ENCODE results near the gene COG2.

COG2 gene

DNA sequence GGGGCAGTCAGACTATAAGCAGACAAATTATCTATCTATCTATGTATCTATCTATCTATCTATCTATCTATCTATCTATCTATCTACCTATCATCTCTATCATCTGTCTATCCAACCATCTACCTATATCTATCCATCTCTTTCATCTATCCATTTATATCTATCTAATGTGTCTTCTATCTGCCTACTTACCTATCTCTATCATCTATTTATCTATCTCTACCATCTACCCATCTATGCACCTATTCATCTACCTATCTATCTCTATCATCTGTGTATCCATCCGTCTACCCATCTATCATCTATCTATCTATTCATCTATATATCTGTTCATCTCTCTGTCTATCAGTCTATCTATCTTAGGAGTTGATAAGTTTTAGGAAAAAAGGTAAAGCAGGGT lies 10.8 kb upstream of the COG2 start:
- TF ChIP-seq CTCF (IDR thresholded peaks at IDR 0.05; ENCODE audit: extremely low read depth, missing control alignments), result no peak
- DNase-seq (ENCODE audit: low spot score), result no peak

DNA sequence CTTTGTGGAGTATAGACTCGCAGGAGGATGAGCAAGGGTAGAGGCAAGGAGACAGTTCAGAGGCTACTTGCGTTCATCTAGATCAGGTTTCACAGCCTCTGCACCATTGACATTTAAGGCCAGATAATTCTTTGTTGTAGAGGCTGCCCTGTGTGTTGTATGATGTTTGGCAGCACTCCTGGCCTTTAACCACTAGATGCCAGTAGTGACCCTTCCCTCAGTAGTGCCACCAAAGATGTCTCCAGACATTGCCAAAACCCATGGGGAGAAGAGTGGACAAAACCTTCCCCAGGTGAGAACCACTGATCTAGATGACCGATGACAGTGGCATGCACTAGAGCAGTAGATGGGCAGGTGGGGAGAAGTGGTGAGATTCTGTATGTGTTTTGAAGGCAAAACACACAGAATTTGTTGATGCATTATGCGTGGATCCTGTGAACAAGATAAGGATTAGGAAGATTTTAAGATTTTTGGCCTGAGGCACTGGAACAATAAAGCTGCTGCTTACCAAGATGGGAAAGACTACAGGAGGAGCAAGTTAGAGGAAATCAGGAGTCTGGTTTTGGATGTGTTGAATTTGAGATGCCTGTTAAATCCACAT lies 9.9 kb upstream of the COG2 start:
- no peak for DNase-seq (ENCODE audit: low spot score)
- TF ChIP-seq CTCF (IDR thresholded peaks at IDR 0.05; ENCODE audit: extremely low read depth, missing control alignments), result peak; percentile 39

GRCh38 chr1:230633469-230633868 lies 8.8 kb upstream of the COG2 start:
- no peak for TF ChIP-seq CTCF (IDR thresholded peaks at IDR 0.05; ENCODE audit: extremely low read depth, missing control alignments)

DNA sequence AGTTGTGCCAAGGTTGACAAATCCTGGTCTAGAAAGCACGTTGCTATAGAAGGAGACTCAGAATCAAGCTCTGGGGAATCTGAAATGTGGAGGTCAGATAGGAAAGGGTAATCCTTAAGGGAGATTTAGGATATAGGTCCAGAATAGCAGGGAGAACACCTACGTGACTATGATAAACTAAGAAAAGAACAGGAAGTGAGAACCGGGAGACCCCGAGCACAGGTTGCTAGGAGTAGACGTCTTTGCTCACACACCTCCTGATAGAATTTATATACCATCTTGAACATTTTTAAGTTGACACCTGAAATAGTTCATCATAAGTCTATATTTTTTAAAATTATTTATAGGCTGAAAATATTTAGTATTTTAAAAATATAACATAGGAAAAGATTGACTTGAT lies 7.9 kb upstream of the COG2 start:
- TF ChIP-seq CTCF (IDR thresholded peaks at IDR 0.05; ENCODE audit: extremely low read depth, missing control alignments), result no peak
- DNase-seq (ENCODE audit: low spot score), result no peak

More at GRCh38 chr1:230633469-230633868, 8.8 kb upstream of the COG2 start:
- no peak for DNase-seq (ENCODE audit: low spot score)

- TF ChIP-seq CTCF (IDR thresholded peaks at IDR 0.05; ENCODE audit: extremely low read depth, missing control alignments), result no peak
- no peak for DNase-seq (ENCODE audit: low spot score)
These were observed 5.6 kb upstream of the COG2 start for GRCh38 chr1:230636575-230637148.

- no peak for TF ChIP-seq CTCF (IDR thresholded peaks at IDR 0.05; ENCODE audit: extremely low read depth, missing control alignments)
- DNase-seq (ENCODE audit: low spot score), result no peak
These were observed 2.5 kb upstream of the COG2 start for GRCh38 chr1:230639714-230640209.

GRCh38 chr1:230641346-230641745 lies 935 bp upstream of the COG2 start:
- TF ChIP-seq CTCF (IDR thresholded peaks at IDR 0.05; ENCODE audit: extremely low read depth, missing control alignments), result no peak
- no peak for DNase-seq (ENCODE audit: low spot score)

Measured in GM20000 (cell line).